Smooth muscle cell (in vitro differentiated cells): ENCODE data around the gene OAS1. TPM values are rescaled to one million over a fixed set of nuclear protein-coding genes. Genes with fewer than 3 reads are reported as not detected.

Source experiments
- DNase-seq: peaks from one replicate; lab custom pipeline; 2025; ENCODE audit not compliant: unreplicated experiment; lab: John Stamatoyannopoulos, UW
- H2AFZ ChIP-seq: fragments of 200-600 bp; sonication (generic); 2 replicates; pipeline ENCODE4 v1.6.0; 2016; ENCODE audit warnings: antibody characterized with exemption, low read depth, mild to moderate bottlenecking
- H3F3A ChIP-seq: fragments of 200-600 bp; sonication (generic); 2 replicates; pipeline ENCODE4 v1.6.0; 2017; ENCODE audit warnings: antibody characterized with exemption, low read depth
- H3K27ac ChIP-seq: fragments of 200-600 bp; sonication (generic); 2 replicates; pipeline ENCODE4 v1.5.1; 2016; ENCODE audit warnings: low read depth, mild to moderate bottlenecking
- H3K27me3 ChIP-seq: fragments of 200-600 bp; sonication (generic); 2 replicates; pipeline ENCODE4 v1.6.1; 2016; ENCODE audit warnings: low read depth, mild to moderate bottlenecking
- H3K36me3 ChIP-seq: fragments of 200-600 bp; sonication (generic); 2 replicates; pipeline ENCODE4 v1.5.1; 2016; ENCODE audit warnings: low read depth
- H3K4me1 ChIP-seq: fragments of 200-600 bp; sonication (generic); 2 replicates; pipeline ENCODE4 v1.5.1; 2016; ENCODE audit warnings: low read depth
- H3K4me2 ChIP-seq: fragments of 200-600 bp; sonication (generic); 2 replicates; pipeline ENCODE4 v1.6.0; 2016; ENCODE audit warnings: mild to moderate bottlenecking
- H3K4me3 ChIP-seq: fragments of 200-600 bp; sonication (generic); 2 replicates; pipeline ENCODE4 v1.5.1; 2016; ENCODE audit warnings: mild to moderate bottlenecking
- H3K79me2 ChIP-seq: fragments of 200-600 bp; sonication (generic); 2 replicates; pipeline ENCODE4 v1.6.0; 2016; ENCODE audit warnings: low read depth, mild to moderate bottlenecking
- H3K9ac ChIP-seq: fragments of 200-600 bp; sonication (generic); 2 replicates; pipeline ENCODE4 v1.6.0; 2016; ENCODE audit warnings: low read depth
- H3K9me3 ChIP-seq: fragments of 200-600 bp; sonication (generic); replicated peaks from 2 replicates; pipeline ENCODE4 v1.5.1; 2016; ENCODE audit warnings: low read depth
- H4K20me1 ChIP-seq: fragments of 200-600 bp; sonication (generic); 2 replicates; pipeline ENCODE4 v1.6.0; 2016; ENCODE audit warnings: low read depth
- CTCF ChIP-seq: fragments of 200-600 bp; sonication (generic); IDR thresholded peaks from 2 replicates; pipeline ENCODE4 v1.5.1; 2017; ENCODE audit warnings: borderline replicate concordance, mild to moderate bottlenecking, antibody characterized with exemption; ENCODE audit not compliant: insufficient read depth, poor library complexity, severe bottlenecking
- WGBS: methylation state at CpG from one replicate; pipeline ENCODE4 v1.1.7; 2016; ENCODE audit warnings: low lambda C conversion rate; 5-methylcytosine and 5-hydroxymethylcytosine counted together
- polyA plus RNA-seq: library from polyadenylated mRNA; unstranded; fragments of >200 nt; fragmentation: Nextera tagmentation; extraction: Ambion mirVana; gene quantifications from 2 replicates; pipeline ENCODE4 v1.2.1, GENCODE V29; 2016
- total RNA-seq: library from RNA; depleted of rRNA; stranded (reverse); fragments of >200 nt; gene quantifications from 2 replicates; pipeline ENCODE4 v1.2.3, GENCODE V29; 2014

OAS1 gene
- total and polyA plus RNA-seq, 2 experiments from 2014 or later, result 0.27 TPM; not detected in 1

DNA sequence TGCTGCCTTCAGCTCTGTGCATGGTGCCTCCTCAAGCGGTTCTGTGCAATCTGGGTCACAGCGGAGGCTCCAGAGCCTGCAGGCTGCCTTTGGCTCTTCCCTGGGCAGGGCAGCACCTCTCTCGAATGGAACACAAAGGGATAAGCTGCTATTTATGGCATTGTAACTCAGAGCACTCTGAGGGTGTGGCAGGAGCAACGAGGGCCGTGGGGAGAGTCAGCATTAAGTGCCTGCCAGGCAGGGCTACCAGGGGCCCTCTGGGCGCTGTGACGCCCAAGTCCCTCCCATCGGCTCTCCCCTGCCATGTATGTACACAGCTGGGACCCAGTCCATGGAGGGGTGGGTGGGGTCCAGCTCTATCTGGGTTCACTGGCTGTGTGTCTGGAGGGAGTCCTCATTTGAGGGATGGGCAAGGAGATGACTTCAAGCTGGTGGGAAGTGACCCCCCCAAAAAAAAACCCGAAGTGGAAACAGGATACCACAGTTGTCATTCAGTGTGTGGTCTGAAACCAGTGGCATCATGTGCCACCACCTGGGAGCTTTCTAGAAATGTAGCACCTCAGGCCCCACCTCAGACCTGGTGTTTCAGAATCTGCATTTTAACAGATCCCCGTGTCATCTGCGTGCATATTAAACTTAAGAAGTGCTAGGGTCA lies 44.0 kb upstream of the OAS1 start:
- Histone ChIP-seq H3K4me1 (no peaks in the 10 kb centered on the region), H2AFZ (no peak overlapping the region), H3K9ac (no peak overlapping the region), H3F3A (no peaks in the 10 kb centered on the region), H3K36me3 (no peaks in the 10 kb centered on the region), H4K20me1 (no peaks in the 10 kb centered on the region), H3K4me2 (no peak overlapping the region), H3K79me2 (no peaks in the 10 kb centered on the region), H3K9me3 (no peaks in the 10 kb centered on the region), H3K4me3 (no peak overlapping the region), H3K27me3 (peaks cover 37% of the 10 kb centered on the region), H3K27ac (no peak overlapping the region)
- TF ChIP-seq CTCF, result no peak
- WGBS, result 85% methylated on average over 11 of the region's 11 CpGs
- no peak for DNase-seq

DNA sequence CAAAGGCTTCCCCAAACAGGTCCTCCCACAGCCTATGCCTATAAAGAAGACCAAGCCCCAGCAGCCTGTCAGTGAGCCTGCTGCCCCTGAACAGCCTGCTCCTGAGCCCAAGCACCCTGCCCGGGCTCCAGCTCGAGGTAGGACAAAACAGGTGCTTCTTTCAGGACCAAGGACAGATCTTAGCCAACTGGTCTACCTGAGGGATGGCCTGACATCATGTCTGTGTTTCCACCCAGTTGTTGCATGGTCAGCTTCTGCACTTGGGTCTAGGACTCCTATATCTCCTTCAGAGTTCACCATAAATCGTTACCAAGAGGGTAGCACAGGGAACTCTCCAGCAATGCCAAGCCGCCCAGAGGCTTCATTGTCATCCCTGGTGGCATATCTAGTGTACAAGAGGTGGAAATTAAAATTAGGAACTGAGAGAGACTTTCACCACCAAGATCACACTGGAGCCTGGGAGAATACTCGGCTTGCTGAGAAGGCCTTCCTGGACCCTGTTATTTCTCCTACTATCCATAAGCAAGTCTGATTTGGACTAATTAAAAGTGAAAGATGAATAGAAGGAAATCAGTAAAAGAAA lies 38.2 kb upstream of the OAS1 start:
- no peak overlapping the region for H3K4me3 ChIP-seq
- H2AFZ ChIP-seq, result no peak overlapping the region
- no peaks in the 10 kb centered on the region for H3F3A ChIP-seq
- WGBS, result 73% methylated on average over 5 of the region's 5 CpGs
- TF ChIP-seq CTCF, result no peak
- DNase-seq, result no peak
- peaks cover 43% of the 10 kb centered on the region for H3K27me3 ChIP-seq
- H3K36me3 ChIP-seq, result no peaks in the 10 kb centered on the region
- no peak overlapping the region for H3K9ac ChIP-seq
- H3K9me3 ChIP-seq, result no peaks in the 10 kb centered on the region
- no peaks in the 10 kb centered on the region for H3K4me1 ChIP-seq
- no peaks in the 10 kb centered on the region for H4K20me1 ChIP-seq
- no peaks in the 10 kb centered on the region for H3K79me2 ChIP-seq
- H3K27ac ChIP-seq, result no peak overlapping the region
- H3K4me2 ChIP-seq, result no peak overlapping the region

DNA sequence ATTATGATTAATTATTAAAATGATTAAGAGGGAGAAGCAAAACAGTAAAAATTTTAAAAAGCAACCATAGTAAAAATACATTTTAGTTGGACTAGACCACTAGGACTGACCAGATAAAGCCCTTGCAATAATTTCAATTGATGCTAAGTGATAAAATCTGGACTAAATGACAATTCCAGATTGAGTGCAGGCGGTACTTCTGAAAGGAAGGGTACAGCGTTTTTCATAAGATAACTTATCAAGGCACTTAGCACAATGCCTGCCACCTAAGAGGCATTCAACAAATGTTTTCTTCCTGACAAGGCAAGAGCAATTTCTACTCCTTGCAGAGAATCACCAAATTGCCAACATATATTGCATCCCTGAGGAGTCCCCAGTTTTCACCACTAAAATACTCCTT lies 37.7 kb upstream of the OAS1 start:
- Histone ChIP-seq H3K79me2 (no peaks in the 10 kb centered on the region), H3K4me3 (no peak overlapping the region), H3K27me3 (peaks cover 41% of the 10 kb centered on the region), H4K20me1 (no peaks in the 10 kb centered on the region), H2AFZ (no peak overlapping the region), H3K27ac (no peak overlapping the region), H3K9ac (no peak overlapping the region), H3K4me2 (no peak overlapping the region), H3K9me3 (no peaks in the 10 kb centered on the region), H3F3A (no peaks in the 10 kb centered on the region), H3K36me3 (no peaks in the 10 kb centered on the region), H3K4me1 (no peaks in the 10 kb centered on the region)
- DNase-seq, result no peak
- TF ChIP-seq CTCF, result no peak
- 82% methylated on average over 2 of the region's 2 CpGs for WGBS

DNA sequence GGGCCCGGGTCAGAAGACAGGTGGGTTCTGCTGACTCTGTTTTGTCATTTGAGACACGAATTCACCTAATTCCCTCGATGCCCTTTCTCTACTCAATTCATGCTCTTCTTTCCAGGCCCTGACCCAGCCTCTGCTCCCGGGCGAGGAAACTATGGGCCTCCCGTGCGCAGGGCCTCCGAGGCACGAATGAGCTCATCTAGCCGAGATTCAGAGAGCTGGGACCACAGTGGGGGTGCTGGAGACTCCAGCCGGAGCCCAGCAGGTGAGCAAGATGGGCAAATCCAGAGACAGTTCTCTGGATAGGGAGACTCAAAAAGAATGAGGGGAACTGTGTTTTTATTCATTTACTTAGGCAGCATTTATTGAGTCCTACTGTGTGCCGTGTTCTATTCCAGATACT lies 37.0 kb upstream of the OAS1 start:
- H3K4me1 ChIP-seq, result no peaks in the 10 kb centered on the region

More for the DNA sequence above, 37.0 kb upstream of the OAS1 start:
- H2AFZ ChIP-seq, result no peak overlapping the region
- H3K9me3 ChIP-seq, result no peaks in the 10 kb centered on the region
- peaks cover 34% of the 10 kb centered on the region for H3K27me3 ChIP-seq
- H3K27ac ChIP-seq, result no peak overlapping the region
- H3K9ac ChIP-seq, result no peak overlapping the region
- H3K4me3 ChIP-seq, result no peak overlapping the region
- no peaks in the 10 kb centered on the region for H3K36me3 ChIP-seq
- TF ChIP-seq CTCF, result no peak
- no peak overlapping the region for H3K4me2 ChIP-seq
- no peak for DNase-seq
- H4K20me1 ChIP-seq, result no peaks in the 10 kb centered on the region
- no peaks in the 10 kb centered on the region for H3K79me2 ChIP-seq
- WGBS, result 79% methylated on average over 12 of the region's 12 CpGs
- H3F3A ChIP-seq, result no peaks in the 10 kb centered on the region
